Choroid plexus epithelial cell (primary cell): ENCODE results near the gene MICOS13.

Source experiments
- DNase-seq: peaks from one replicate; pipeline ENCODE4 v3.0.0-alpha.2; 2010; ENCODE audit warnings: low read depth
- H3K4me3 ChIP-seq: 2 replicates; pipeline ENCODE4 v1.5.1; 2011; ENCODE audit warnings: low read depth, mild to moderate bottlenecking, control low read depth, low read length, moderate library complexity
- CTCF ChIP-seq: conservative IDR thresholded peaks from 2 replicates; pipeline ENCODE4 v1.5.1; 2011; ENCODE audit warnings: low read depth, mild to moderate bottlenecking, control low read depth, inconsistent platforms, low read length, moderate library complexity

The MICOS13 gene

GRCh38 chr19:5637971-5638370 is 42.3 kb downstream of the MICOS13 start:
- no peak for TF ChIP-seq CTCF

GRCh38 chr19:5635427-5635826 is 44.9 kb downstream of the MICOS13 start:
- no peak for DNase-seq
- TF ChIP-seq CTCF: no peak
- no peak overlapping the region for H3K4me3 ChIP-seq

More at GRCh38 chr19:5637971-5638370, 42.3 kb downstream of the MICOS13 start:
- no peak for DNase-seq
- no peak overlapping the region for H3K4me3 ChIP-seq

GRCh38 chr19:5632657-5633056 is 47.7 kb downstream of the MICOS13 start:
- H3K4me3 ChIP-seq: no peak overlapping the region
- no peak for TF ChIP-seq CTCF

GRCh38 chr19:5632241-5632612 is 48.1 kb downstream of the MICOS13 start:
- no peak overlapping the region for H3K4me3 ChIP-seq
- no peak for DNase-seq
- TF ChIP-seq CTCF: no peak

More at GRCh38 chr19:5632657-5633056, 47.7 kb downstream of the MICOS13 start:
- DNase-seq: no peak

GRCh38 chr19:5631567-5632240 is 48.6 kb downstream of the MICOS13 start:
- H3K4me3 ChIP-seq: no peak overlapping the region
- DNase-seq: peak; percentile 36
- no peak for TF ChIP-seq CTCF

GRCh38 chr19:5628919-5629481 is 51.3 kb downstream of the MICOS13 start:
- TF ChIP-seq CTCF: no peak
- no peak overlapping the region for H3K4me3 ChIP-seq
- DNase-seq: no peak

GRCh38 chr19:5628461-5628860 is 51.9 kb downstream of the MICOS13 start:
- H3K4me3 ChIP-seq: no peak overlapping the region
- TF ChIP-seq CTCF: no peak
- DNase-seq: peak; percentile 7
